NK-92 treated with Interleukin-12 subunit alpha and Interleukin-12 subunit beta, amount 100 ng/mL, for 24 hours (cell line): ENCODE data around the gene VCPKMT.

Experiments
- DNase-seq: peaks from one replicate; lab custom pipeline; 2025; lab: John Stamatoyannopoulos, UW

Gene VCPKMT

GRCh38 chr14:50067723-50068495 is 48.5 kb downstream of the VCPKMT start:
- DNase-seq = no peak

GRCh38 chr14:50065583-50065982 is 50.8 kb downstream of the VCPKMT start:
- no peak for DNase-seq

DNA sequence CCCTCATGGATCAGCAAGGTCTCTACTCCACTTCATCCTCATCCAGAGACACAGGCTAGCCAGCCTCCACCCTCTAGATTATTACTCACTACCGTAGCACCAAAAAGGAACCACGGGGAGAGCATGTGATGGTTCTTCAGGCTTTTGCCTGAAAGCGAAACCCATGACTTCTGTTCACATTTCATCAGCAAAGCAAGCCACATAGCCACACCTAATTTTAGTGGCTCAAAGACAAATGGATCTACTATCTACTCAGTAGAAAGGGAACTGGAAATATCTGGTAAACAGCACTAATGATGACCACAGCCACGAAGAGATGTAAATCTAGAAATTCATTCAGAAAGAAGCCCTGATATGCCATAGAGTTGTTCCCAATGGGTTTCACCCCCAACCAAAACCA is 51.4 kb downstream of the VCPKMT start:
- DNase-seq = peak; percentile 54

DNA sequence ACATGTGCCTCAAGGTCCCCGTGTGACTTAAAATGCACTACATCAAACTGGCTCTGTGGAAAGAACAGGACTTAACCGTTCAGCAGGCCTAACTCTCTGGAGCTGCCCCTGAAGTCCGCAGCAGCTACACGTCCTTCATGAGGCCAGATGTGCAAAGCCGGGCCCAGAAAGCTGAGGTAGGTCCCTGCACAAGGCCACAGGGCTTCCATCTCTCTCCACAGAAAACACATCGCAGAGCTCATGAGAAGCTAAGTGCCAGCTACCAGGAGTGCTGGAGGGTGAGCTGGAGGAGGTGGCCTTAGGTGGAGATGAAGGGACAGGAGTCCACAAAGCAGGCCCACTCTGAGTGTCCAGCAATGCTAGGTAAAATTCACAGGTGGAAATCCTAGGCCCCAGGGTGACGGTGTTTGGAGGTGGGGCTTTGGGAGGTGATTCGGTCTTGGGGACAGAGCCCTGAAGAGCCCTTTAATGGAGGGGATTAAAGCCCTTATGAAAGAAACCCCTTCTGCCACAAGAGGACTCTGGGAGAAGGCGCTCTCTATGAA is 52.4 kb downstream of the VCPKMT start:
- DNase-seq = no peak

GRCh38 chr14:50062438-50063085 is 53.8 kb downstream of the VCPKMT start:
- peak; percentile 73 for DNase-seq

GRCh38 chr14:50061664-50062437 is 54.5 kb downstream of the VCPKMT start:
- peak; percentile 76 for DNase-seq

- DNase-seq = peak; percentile 65
Measured at GRCh38 chr14:50060871-50061663, 55.3 kb downstream of the VCPKMT start.

- no peak for DNase-seq
Measured at GRCh38 chr14:50059763-50060616, 56.4 kb downstream of the VCPKMT start.
